ENCODE data around the gene IL12B.
"Not testable (repeated sequence)": the region's sequence is repeated elsewhere in the genome, so short reads cannot be mapped to it uniquely, and the experiment has no call there.

The IL12B gene

DNA sequence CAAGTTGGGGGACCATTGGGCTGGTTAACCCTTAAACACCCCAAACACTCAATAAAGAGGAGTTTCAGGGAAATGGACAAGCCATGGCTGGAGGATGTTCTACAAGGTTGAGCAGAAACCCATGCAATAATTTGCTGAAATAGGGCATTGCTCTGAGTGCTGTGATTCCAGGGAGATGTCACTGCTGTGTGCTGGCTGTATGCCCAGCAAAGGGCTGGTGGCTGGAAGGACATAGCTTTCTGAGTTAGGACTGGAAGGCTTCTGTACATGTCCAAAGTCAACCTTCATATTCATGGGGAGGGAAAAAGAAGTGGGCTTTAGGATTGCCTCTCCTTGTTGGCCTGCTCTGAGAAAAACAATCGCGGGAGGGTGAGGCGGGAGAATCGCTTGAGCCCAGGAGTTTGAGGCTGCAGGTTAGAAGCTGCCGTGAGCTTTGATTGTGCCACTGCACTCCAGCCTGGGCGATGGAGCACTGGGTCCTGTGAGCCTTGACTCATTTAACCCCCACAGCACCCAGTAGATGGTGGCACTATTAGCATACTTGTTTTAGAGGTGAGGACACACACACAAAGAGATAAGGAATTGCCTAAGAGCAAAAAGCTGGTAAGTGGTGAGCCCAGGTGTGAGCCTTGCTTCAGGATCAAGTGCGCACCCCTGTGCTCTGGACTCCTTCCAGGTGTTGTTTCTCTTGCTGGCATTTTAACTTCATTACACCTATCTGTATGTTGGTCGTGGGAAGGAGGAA lies 20.4 kb downstream of the IL12B start:
- peaks cover 17% of the 10 kb centered on the region for H3K27me3 ChIP-seq (ENCODE audit: control insufficient read depth, insufficient read depth, low read length)
- no peak overlapping the region for H3K9ac ChIP-seq (ENCODE audit: low read length)
- peaks cover 5% of the 10 kb centered on the region for H3K4me1 ChIP-seq (ENCODE audit: control insufficient read depth, insufficient read depth, low read length)
- no peaks in the 10 kb centered on the region for H3K9me3 ChIP-seq (ENCODE audit: control insufficient read depth, low read length)
- H3K4me3 ChIP-seq (ENCODE audit: low read length), result no peak overlapping the region
- no peaks in the 10 kb centered on the region for H3K36me3 ChIP-seq (ENCODE audit: control insufficient read depth, insufficient read depth, low read length)

DNA sequence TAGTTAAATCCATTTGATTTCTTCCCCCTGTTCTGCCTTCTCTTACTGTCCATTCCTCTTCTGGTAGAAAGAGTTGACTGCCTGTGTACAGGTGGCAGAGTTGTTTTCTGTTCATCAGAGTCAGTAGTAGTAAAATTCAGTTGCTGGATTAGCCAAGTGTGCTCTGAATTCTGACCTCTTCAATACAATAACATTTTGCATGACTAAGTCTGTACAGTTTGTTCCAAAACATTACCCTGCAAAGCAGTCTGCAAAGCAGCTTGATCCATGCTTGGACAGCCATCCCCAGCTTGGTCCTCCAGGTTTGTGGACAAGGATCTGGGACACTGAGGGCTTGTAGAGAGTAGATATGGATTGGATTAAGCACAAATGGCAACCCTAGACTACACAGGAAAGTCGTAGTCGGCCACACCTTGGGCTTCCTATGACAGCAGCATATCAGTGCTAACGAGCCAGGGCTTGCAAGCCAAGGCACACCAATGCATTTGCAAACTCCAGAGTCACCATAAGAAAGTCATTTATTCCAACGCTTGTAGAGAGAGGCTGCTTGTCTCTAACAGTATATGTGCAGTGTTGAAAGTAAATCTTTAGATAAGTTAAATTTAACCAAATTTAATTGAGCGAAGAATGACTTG lies 25.2 kb downstream of the IL12B start:
- no peak overlapping the region for H3K4me3 ChIP-seq (ENCODE audit: low read length)
- H3K27me3 ChIP-seq (ENCODE audit: control insufficient read depth, insufficient read depth, low read length), result peaks cover 9% of the 10 kb centered on the region
- no peak overlapping the region for H3K9ac ChIP-seq (ENCODE audit: low read length)

DNA sequence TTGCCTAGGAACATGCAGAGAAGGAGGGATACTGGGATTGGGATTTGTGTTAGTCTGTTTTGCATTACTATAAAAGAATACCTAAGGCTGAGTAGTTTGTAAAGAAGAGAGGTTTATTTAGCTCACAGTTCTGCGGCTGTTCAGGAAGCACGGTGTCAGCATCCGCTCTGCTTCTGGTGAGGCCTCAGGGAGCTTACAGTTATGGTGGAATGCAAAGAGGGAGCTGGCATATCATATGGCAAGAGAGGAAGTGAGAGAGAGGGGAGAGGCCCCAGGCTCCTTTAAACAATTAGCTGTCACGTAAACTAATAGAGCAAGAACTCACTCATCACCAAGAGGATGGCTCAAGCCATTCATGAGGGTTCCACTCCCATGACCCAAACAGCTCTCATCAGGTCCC lies 27.0 kb downstream of the IL12B start:
- no peak overlapping the region for H3K9ac ChIP-seq (ENCODE audit: low read length)
- peaks cover 4% of the 10 kb centered on the region for H3K9me3 ChIP-seq (ENCODE audit: control insufficient read depth, low read length)
- no peak overlapping the region for H3K4me3 ChIP-seq (ENCODE audit: low read length)
- no peaks in the 10 kb centered on the region for H3K4me1 ChIP-seq (ENCODE audit: control insufficient read depth, insufficient read depth, low read length)
- no peaks in the 10 kb centered on the region for H3K36me3 ChIP-seq (ENCODE audit: control insufficient read depth, insufficient read depth, low read length)
- peaks cover 3% of the 10 kb centered on the region for H3K27me3 ChIP-seq (ENCODE audit: control insufficient read depth, insufficient read depth, low read length)

More for the DNA sequence above, 25.2 kb downstream of the IL12B start:
- peaks cover 4% of the 10 kb centered on the region for H3K9me3 ChIP-seq (ENCODE audit: control insufficient read depth, low read length)
- no peaks in the 10 kb centered on the region for H3K4me1 ChIP-seq (ENCODE audit: control insufficient read depth, insufficient read depth, low read length)
- no peaks in the 10 kb centered on the region for H3K36me3 ChIP-seq (ENCODE audit: control insufficient read depth, insufficient read depth, low read length)

DNA sequence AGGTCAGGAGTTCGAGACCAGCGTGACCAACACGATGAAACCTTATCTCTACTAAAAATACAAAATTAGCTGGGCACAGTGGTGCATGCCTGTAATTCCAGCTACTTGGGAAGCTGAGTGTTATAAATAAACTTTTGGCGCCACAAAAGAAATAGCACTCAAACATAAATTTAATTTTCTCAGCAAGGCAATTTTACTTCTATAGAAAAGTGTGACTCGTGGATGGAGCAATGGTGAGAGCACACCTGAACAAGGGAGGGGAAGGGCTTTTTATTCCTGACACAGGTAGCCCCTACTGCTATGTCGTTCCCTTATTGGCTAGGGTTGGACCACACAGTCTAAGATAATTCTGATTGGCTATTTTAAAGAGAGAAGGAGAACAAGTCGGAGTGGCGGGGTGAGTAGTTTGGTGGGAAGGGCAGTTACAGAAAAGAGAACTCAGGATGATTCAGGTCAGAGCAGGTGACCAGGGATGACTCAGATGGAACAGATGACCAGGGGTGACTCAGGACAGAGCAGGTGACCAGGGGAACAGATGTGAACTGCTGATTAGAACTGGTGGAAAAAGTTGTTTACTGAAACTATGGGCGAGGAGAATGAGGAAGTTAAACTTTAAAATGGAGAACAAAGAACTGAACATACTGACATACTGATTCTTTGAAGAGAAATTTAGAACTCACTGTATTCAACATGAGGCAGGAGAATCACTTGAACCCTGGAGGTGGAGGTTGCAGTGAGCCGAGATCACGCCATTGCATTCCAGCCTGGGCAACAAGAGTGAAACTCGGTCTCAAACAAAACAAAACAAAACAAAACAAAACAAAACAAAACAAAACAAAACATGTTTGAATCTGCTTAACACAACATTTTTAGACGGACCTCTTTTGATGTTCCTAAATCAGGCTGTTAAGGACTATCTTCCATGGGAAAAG lies 28.1 kb downstream of the IL12B start:
- H3K4me3 ChIP-seq (ENCODE audit: low read length); H3K4me1 ChIP-seq (ENCODE audit: control insufficient read depth, insufficient read depth, low read length): not testable (repeated sequence)

DNA sequence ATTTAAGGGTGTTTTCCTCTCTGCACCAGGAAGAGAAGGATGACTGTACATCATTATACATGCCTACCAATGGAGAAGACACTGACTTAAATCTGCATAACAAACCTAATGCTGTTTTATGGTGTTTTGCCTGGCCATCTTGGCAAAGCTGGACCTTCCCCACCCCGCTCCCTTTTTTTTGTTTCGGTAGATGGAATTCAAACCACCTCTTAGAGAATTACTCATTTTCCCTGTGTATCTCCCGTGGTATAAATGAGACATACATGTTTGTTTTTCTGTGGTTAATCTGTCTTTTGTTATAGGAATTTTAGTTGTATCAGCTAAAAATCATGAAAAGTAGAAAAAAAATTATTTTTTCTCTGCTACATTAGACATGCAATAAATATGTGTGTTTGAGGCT lies 28.8 kb downstream of the IL12B start:
- H3K4me1 ChIP-seq (ENCODE audit: control insufficient read depth, insufficient read depth, low read length), result no peaks in the 10 kb centered on the region
- no peak overlapping the region for H3K4me3 ChIP-seq (ENCODE audit: low read length)
- peaks cover 4% of the 10 kb centered on the region for H3K9me3 ChIP-seq (ENCODE audit: control insufficient read depth, low read length)
- no peaks in the 10 kb centered on the region for H3K36me3 ChIP-seq (ENCODE audit: control insufficient read depth, insufficient read depth, low read length)
- peaks cover 3% of the 10 kb centered on the region for H3K27me3 ChIP-seq (ENCODE audit: control insufficient read depth, insufficient read depth, low read length)
- H3K9ac ChIP-seq (ENCODE audit: low read length), result no peak overlapping the region

More for the DNA sequence above, 28.1 kb downstream of the IL12B start:
- not testable (repeated sequence) for H3K9ac ChIP-seq (ENCODE audit: low read length); H3K27me3 ChIP-seq (ENCODE audit: control insufficient read depth, insufficient read depth, low read length); H3K9me3 ChIP-seq (ENCODE audit: control insufficient read depth, low read length); H3K36me3 ChIP-seq (ENCODE audit: control insufficient read depth, insufficient read depth, low read length)

DNA sequence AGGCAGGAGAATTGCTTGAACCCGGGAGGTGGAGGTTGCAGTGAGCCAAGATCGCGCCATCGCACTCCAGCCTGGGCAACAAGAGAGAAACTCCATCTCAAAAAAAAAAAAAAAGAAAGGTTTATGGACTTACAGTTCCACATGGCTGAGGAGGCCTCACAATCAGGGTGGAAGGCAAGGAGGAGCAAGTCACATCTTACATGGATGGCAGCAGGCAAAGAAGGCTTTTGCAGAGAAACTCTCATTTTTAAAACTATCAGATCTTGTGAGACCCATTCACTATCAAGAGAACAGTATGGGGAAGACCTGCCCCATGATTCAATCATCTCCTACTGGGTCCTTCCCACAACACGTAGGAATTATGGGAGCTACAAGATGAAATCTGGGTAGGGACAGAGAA lies 33.0 kb downstream of the IL12B start:
- not testable (repeated sequence) for H3K27me3 ChIP-seq (ENCODE audit: control insufficient read depth, insufficient read depth, low read length); H3K9me3 ChIP-seq (ENCODE audit: control insufficient read depth, low read length); H3K4me1 ChIP-seq (ENCODE audit: control insufficient read depth, insufficient read depth, low read length); H3K36me3 ChIP-seq (ENCODE audit: control insufficient read depth, insufficient read depth, low read length); H3K9ac ChIP-seq (ENCODE audit: low read length); H3K4me3 ChIP-seq (ENCODE audit: low read length)

DNA sequence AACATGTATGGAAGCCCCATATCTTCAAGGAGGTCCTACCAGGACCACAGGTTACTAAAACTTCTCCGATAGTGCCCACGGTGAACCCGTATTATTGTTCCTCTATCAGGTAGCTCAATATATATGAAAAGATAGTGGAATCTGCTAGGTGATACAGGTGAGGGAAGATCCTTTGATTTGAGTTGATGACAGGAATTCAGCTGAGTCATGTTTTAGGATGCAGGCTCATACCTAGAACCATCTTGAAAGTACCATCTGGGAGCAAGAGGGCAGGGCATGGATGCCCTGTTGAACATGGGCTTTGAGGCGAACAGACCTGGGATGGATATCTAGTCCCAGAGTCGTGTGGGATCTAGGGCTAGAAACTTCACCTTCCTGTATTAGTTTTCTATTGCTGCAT lies 35.4 kb downstream of the IL12B start:
- Histone ChIP-seq H3K36me3 (ENCODE audit: control insufficient read depth, insufficient read depth, low read length) (no peaks in the 10 kb centered on the region), H3K4me3 (ENCODE audit: low read length) (no peak overlapping the region), H3K9me3 (ENCODE audit: control insufficient read depth, low read length) (no peaks in the 10 kb centered on the region), H3K9ac (ENCODE audit: low read length) (no peak overlapping the region), H3K4me1 (ENCODE audit: control insufficient read depth, insufficient read depth, low read length) (no peaks in the 10 kb centered on the region), H3K27me3 (ENCODE audit: control insufficient read depth, insufficient read depth, low read length) (no peaks in the 10 kb centered on the region)

DNA sequence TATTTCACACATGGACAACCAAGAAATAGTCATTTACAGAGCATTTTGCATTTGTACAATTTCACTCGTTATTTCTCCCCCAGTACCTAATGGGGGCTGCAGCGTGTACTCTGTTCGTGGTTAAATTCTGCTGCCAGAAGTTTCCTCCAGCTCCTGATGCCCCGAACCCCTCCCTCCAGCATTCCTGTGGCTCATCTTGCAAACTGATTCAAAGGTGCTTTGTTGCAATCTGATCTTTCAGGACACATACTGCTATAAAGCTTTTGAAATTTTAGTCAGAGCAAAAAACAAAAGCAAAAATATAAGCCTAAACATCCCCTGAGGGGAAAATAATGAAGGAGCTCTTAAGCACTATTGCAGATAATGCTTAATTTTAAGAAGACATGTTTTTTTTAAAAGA lies 39.5 kb downstream of the IL12B start:
- H3K4me3 ChIP-seq (ENCODE audit: low read length), result no peak overlapping the region
- H3K36me3 ChIP-seq (ENCODE audit: control insufficient read depth, insufficient read depth, low read length), result no peaks in the 10 kb centered on the region
- H3K9ac ChIP-seq (ENCODE audit: low read length), result no peak overlapping the region
- no peaks in the 10 kb centered on the region for H3K9me3 ChIP-seq (ENCODE audit: control insufficient read depth, low read length)
- H3K27me3 ChIP-seq (ENCODE audit: control insufficient read depth, insufficient read depth, low read length), result no peaks in the 10 kb centered on the region
- H3K4me1 ChIP-seq (ENCODE audit: control insufficient read depth, insufficient read depth, low read length), result no peaks in the 10 kb centered on the region

DNA sequence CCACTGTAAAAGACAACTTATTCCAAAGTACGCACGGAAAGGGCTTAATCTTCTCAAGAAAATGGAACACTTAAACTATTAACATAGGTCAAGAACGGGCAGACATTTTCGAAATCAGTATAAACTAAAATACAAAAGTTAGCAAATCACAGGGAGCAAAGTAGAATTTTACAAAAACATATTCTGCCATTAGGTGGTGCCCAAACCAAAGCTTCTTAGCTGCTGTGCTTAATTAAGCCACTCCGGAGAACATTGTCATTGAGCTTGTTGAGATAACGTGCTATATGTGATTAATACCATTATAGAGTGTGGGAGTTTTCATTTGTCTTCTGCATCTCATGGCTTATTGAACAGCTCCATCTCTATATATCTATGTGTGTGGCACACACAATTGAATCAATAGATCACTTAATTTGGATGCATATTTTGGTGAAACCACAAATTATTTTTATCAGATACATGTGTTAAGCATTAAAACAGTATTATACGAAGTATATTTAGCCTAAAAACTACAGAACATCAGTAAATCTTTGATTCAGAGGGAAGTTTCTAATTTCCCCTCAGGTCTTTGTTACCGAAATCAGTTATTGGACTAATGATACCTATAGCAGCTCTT lies 43.8 kb downstream of the IL12B start:
- no peaks in the 10 kb centered on the region for H3K36me3 ChIP-seq (ENCODE audit: control insufficient read depth, insufficient read depth, low read length)
- no peak overlapping the region for H3K9ac ChIP-seq (ENCODE audit: low read length)
- H3K4me1 ChIP-seq (ENCODE audit: control insufficient read depth, insufficient read depth, low read length), result no peaks in the 10 kb centered on the region
- H3K9me3 ChIP-seq (ENCODE audit: control insufficient read depth, low read length), result no peaks in the 10 kb centered on the region
- no peaks in the 10 kb centered on the region for H3K27me3 ChIP-seq (ENCODE audit: control insufficient read depth, insufficient read depth, low read length)
- no peak overlapping the region for H3K4me3 ChIP-seq (ENCODE audit: low read length)

DNA sequence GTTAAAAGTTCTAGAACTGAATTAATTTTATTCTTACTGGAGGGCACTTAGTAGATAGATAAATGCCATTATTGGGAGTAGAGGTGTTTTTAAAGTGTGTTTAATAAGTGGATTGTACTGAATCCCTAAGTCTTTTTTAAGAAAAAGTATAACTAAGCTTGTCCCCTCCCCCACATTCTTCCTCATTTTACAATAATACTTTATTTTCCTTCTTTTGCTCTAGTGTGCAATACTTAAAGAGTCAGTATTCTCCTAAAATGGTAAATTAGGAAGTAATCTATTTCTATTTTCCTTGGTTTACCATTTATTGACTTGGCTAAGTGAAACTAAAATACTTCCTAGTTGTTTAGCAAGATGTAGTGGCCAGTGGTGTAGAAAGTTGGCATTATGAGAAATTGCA lies 55.6 kb downstream of the IL12B start:
- no peaks in the 10 kb centered on the region for H3K36me3 ChIP-seq (ENCODE audit: control insufficient read depth, insufficient read depth, low read length)

DNA sequence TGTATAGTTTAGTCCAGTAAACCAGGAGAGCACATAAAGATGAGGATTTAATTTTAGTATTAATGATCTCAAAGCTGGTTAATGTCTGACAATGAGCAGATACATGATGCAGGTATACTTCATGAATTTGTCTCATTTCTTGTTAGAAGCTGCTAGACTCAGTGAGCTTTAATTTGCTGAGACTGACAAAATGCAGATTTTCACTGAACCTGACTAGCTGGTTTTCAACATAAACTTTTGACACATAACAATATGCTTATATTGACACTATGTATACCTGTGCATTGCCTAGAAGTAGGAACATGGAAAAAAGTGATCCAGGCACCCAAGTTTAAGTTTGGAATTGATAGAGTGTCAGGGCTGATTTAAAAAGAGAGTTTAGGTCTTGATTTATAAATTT lies 56.4 kb downstream of the IL12B start:
- Histone ChIP-seq H3K9ac (ENCODE audit: low read length) (no peak overlapping the region), H3K9me3 (ENCODE audit: control insufficient read depth, low read length) (no peaks in the 10 kb centered on the region), H3K36me3 (ENCODE audit: control insufficient read depth, insufficient read depth, low read length) (no peaks in the 10 kb centered on the region), H3K27me3 (ENCODE audit: control insufficient read depth, insufficient read depth, low read length) (no peaks in the 10 kb centered on the region), H3K4me3 (ENCODE audit: low read length) (no peak overlapping the region), H3K4me1 (ENCODE audit: control insufficient read depth, insufficient read depth, low read length) (no peaks in the 10 kb centered on the region)

More for the DNA sequence above, 55.6 kb downstream of the IL12B start:
- no peaks in the 10 kb centered on the region for H3K4me1 ChIP-seq (ENCODE audit: control insufficient read depth, insufficient read depth, low read length)
- H3K9me3 ChIP-seq (ENCODE audit: control insufficient read depth, low read length), result no peaks in the 10 kb centered on the region
- no peak overlapping the region for H3K9ac ChIP-seq (ENCODE audit: low read length)
- H3K4me3 ChIP-seq (ENCODE audit: low read length), result no peak overlapping the region
- no peaks in the 10 kb centered on the region for H3K27me3 ChIP-seq (ENCODE audit: control insufficient read depth, insufficient read depth, low read length)

DNA sequence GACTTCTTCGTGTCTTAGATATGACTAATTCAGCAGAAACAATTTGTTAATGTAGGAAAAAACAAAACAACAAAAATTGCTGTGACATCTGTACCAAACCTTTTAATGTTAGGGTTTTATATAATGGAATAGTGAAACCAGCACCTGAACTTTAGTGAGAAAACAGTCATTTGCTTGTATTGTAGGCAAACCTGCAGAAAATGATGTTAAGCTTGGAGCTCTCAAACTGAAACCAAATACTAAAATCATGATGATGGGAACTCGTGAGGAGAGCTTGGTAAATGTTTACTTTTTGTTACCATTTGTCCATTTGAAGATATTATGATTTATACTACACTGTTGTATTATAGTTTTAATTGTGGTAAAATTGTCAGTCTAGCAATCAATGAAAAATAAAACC lies 60.6 kb downstream of the IL12B start:
- Histone ChIP-seq H3K9ac (ENCODE audit: low read length) (no peak overlapping the region), H3K9me3 (ENCODE audit: control insufficient read depth, low read length) (no peaks in the 10 kb centered on the region), H3K4me1 (ENCODE audit: control insufficient read depth, insufficient read depth, low read length) (no peaks in the 10 kb centered on the region), H3K36me3 (ENCODE audit: control insufficient read depth, insufficient read depth, low read length) (no peaks in the 10 kb centered on the region), H3K27me3 (ENCODE audit: control insufficient read depth, insufficient read depth, low read length) (no peaks in the 10 kb centered on the region), H3K4me3 (ENCODE audit: low read length) (no peak overlapping the region)
